ENCODE results near the gene PLIN4.

Gene PLIN4

GRCh38 chr19:4519521-4520277 lies 1.4 kb upstream of the PLIN4 start:
- no peak overlapping the region for H3K4me2 ChIP-seq (ENCODE audit: low read length)
- no peaks in the 10 kb centered on the region for H4K20me1 ChIP-seq (ENCODE audit: control insufficient read depth, insufficient read depth, low read depth, low read length)
- no peak for TF ChIP-seq EZH2phosphoT487 (IDR thresholded peaks at IDR 0.05; ENCODE audit: borderline replicate concordance, low read length)
- TF ChIP-seq CTCF (IDR thresholded peaks at IDR 0.05; ENCODE audit: low read depth, low read length, poor library complexity, severe bottlenecking) = no peak
- H3F3A ChIP-seq (ENCODE audit: control insufficient read depth, insufficient read depth) = no peaks in the 10 kb centered on the region
- no peak overlapping the region for H3K4me3 ChIP-seq (ENCODE audit: low read length)
- no peak overlapping the region for H3K27ac ChIP-seq (ENCODE audit: low read depth, low read length)
- no peaks in the 10 kb centered on the region for H3K9me2 ChIP-seq (replicated peaks; ENCODE audit: control insufficient read depth, low read length)
- H3K36me3 ChIP-seq (ENCODE audit: control insufficient read depth, low read length) = no peaks in the 10 kb centered on the region
- no peaks in the 10 kb centered on the region for H3K4me1 ChIP-seq (ENCODE audit: control insufficient read depth, low read length)
- no peaks in the 10 kb centered on the region for H3K9me3 ChIP-seq (ENCODE audit: control insufficient read depth, insufficient read depth, low read length)
- no peaks in the 10 kb centered on the region for H3K27me3 ChIP-seq (ENCODE audit: control insufficient read depth, low read length)
- H3K79me2 ChIP-seq (ENCODE audit: control insufficient read depth, low read length) = no peaks in the 10 kb centered on the region

DNA sequence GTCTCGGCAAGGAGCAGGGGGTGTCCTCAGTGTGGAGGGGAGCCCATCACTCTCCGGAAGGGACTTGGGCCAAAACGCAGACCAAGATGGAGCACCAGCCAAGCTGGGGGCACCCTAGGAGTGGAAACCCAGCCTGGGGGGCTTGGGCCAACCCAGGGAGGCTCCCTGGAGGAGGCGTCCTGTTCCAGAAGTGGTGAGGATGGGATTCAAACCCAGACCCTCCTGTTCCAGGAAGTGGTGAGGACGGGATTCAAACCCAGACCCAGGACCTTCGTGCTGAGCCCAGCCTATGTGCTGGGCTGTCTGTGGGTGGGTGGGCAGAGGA lies 848 bp upstream of the PLIN4 start:
- Histone ChIP-seq H3K4me3 (ENCODE audit: low read length) (no peak overlapping the region), H3K4me2 (ENCODE audit: low read length) (no peak overlapping the region), H3K79me2 (ENCODE audit: control insufficient read depth, low read length) (no peaks in the 10 kb centered on the region), H3K4me1 (ENCODE audit: control insufficient read depth, low read length) (no peaks in the 10 kb centered on the region), H3K9me2 (replicated peaks; ENCODE audit: control insufficient read depth, low read length) (no peaks in the 10 kb centered on the region), H3K36me3 (ENCODE audit: control insufficient read depth, low read length) (no peaks in the 10 kb centered on the region), H3F3A (ENCODE audit: control insufficient read depth, insufficient read depth) (no peaks in the 10 kb centered on the region), H3K27ac (ENCODE audit: low read depth, low read length) (no peak overlapping the region), H3K9me3 (ENCODE audit: control insufficient read depth, insufficient read depth, low read length) (no peaks in the 10 kb centered on the region), H3K27me3 (ENCODE audit: control insufficient read depth, low read length) (no peaks in the 10 kb centered on the region), H4K20me1 (ENCODE audit: control insufficient read depth, insufficient read depth, low read depth, low read length) (no peaks in the 10 kb centered on the region)
- TF ChIP-seq CTCF (IDR thresholded peaks at IDR 0.05; ENCODE audit: low read depth, low read length, poor library complexity, severe bottlenecking) (no peak), EZH2phosphoT487 (IDR thresholded peaks at IDR 0.05; ENCODE audit: borderline replicate concordance, low read length) (no peak)

- Histone ChIP-seq H4K20me1 (ENCODE audit: control insufficient read depth, insufficient read depth, low read depth, low read length) (no peaks in the 10 kb centered on the region), H3K4me1 (ENCODE audit: control insufficient read depth, low read length) (no peaks in the 10 kb centered on the region), H3K4me2 (ENCODE audit: low read length) (no peak overlapping the region), H3F3A (ENCODE audit: control insufficient read depth, insufficient read depth) (no peaks in the 10 kb centered on the region), H3K27ac (ENCODE audit: low read depth, low read length) (no peak overlapping the region), H3K27me3 (ENCODE audit: control insufficient read depth, low read length) (no peaks in the 10 kb centered on the region), H3K9me2 (replicated peaks; ENCODE audit: control insufficient read depth, low read length) (no peaks in the 10 kb centered on the region), H3K36me3 (ENCODE audit: control insufficient read depth, low read length) (no peaks in the 10 kb centered on the region), H3K4me3 (ENCODE audit: low read length) (no peak overlapping the region), H3K79me2 (ENCODE audit: control insufficient read depth, low read length) (no peaks in the 10 kb centered on the region), H3K9me3 (ENCODE audit: control insufficient read depth, insufficient read depth, low read length) (no peaks in the 10 kb centered on the region)
- no peak for TF ChIP-seq CTCF (IDR thresholded peaks at IDR 0.05; ENCODE audit: low read depth, low read length, poor library complexity, severe bottlenecking)
- TF ChIP-seq EZH2phosphoT487 (IDR thresholded peaks at IDR 0.05; ENCODE audit: borderline replicate concordance, low read length) = no peak
Observed at GRCh38 chr19:4517451-4518057, 732 bp downstream of the PLIN4 start.
